ENCODE data around the gene RPEL1.
"Not testable (repeated sequence)": the region's sequence is repeated elsewhere in the genome, so short reads cannot be mapped to it uniquely, and the experiment has no call there.

RPEL1 gene

GRCh38 chr10:103245587-103245986 lies at the start of gene RPEL1:
TSS of gene RPEL1 (plus strand) at chr10:103245887. CDS start at chr10:103245997, 110 bp downstream.
- H3K36me3 ChIP-seq (ENCODE audit: control insufficient read depth, insufficient read depth, low read length); H3K27me3 ChIP-seq (ENCODE audit: control insufficient read depth, insufficient read depth, low read length); DNase-seq (ENCODE audit: low read depth, low spot score); H3K27ac ChIP-seq (ENCODE audit: low read length); H3K4me3 ChIP-seq (ENCODE audit: low read length); H3K4me1 ChIP-seq (ENCODE audit: control insufficient read depth, insufficient read depth, low read length); H3K9me3 ChIP-seq (ENCODE audit: control insufficient read depth, insufficient read depth, low read length): not testable (repeated sequence)
- no CpG with 5 or more reads among the region's 7 CpGs for WGBS (ENCODE audit: insufficient coverage, insufficient read length)

GRCh38 chr10:103196516-103196915 lies 49.2 kb upstream of the RPEL1 start:
- DNase-seq (ENCODE audit: low read depth, low spot score), result no peak
- no peak overlapping the region for H3K27ac ChIP-seq (ENCODE audit: low read length)
- H3K36me3 ChIP-seq (ENCODE audit: control insufficient read depth, insufficient read depth, low read length), result no peaks in the 10 kb centered on the region
- H3K9me3 ChIP-seq (ENCODE audit: control insufficient read depth, insufficient read depth, low read length), result no peaks in the 10 kb centered on the region
- no CpG with 5 or more reads among the region's 2 CpGs for WGBS (ENCODE audit: insufficient coverage, insufficient read length)
- no peaks in the 10 kb centered on the region for H3K27me3 ChIP-seq (ENCODE audit: control insufficient read depth, insufficient read depth, low read length)
- H3K4me1 ChIP-seq (ENCODE audit: control insufficient read depth, insufficient read depth, low read length), result peaks cover 5% of the 10 kb centered on the region; the same call in 1 of the 2 replicates
- H3K4me3 ChIP-seq (ENCODE audit: low read length), result no peak overlapping the region

GRCh38 chr10:103197174-103197573 lies 48.5 kb upstream of the RPEL1 start:
- no peaks in the 10 kb centered on the region for H3K27me3 ChIP-seq (ENCODE audit: control insufficient read depth, insufficient read depth, low read length)
- no peak for DNase-seq (ENCODE audit: low read depth, low spot score)
- no peaks in the 10 kb centered on the region for H3K9me3 ChIP-seq (ENCODE audit: control insufficient read depth, insufficient read depth, low read length)
- H3K4me1 ChIP-seq (ENCODE audit: control insufficient read depth, insufficient read depth, low read length), result peaks cover 5% of the 10 kb centered on the region; the same call in 1 of the 2 replicates
- WGBS (ENCODE audit: insufficient coverage, insufficient read length), result no CpG with 5 or more reads among the region's 3 CpGs
- no peak overlapping the region for H3K4me3 ChIP-seq (ENCODE audit: low read length)
- no peaks in the 10 kb centered on the region for H3K36me3 ChIP-seq (ENCODE audit: control insufficient read depth, insufficient read depth, low read length)
- no peak overlapping the region for H3K27ac ChIP-seq (ENCODE audit: low read length)

GRCh38 chr10:103197903-103198302 lies 47.8 kb upstream of the RPEL1 start:
- no peak overlapping the region for H3K27ac ChIP-seq (ENCODE audit: low read length)
- DNase-seq (ENCODE audit: low read depth, low spot score), result no peak
- no peaks in the 10 kb centered on the region for H3K36me3 ChIP-seq (ENCODE audit: control insufficient read depth, insufficient read depth, low read length)
- WGBS (ENCODE audit: insufficient coverage, insufficient read length), result no CpG with 5 or more reads among the region's 2 CpGs
- H3K27me3 ChIP-seq (ENCODE audit: control insufficient read depth, insufficient read depth, low read length), result no peaks in the 10 kb centered on the region
- H3K4me1 ChIP-seq (ENCODE audit: control insufficient read depth, insufficient read depth, low read length), result peaks cover 5% of the 10 kb centered on the region; the same call in 1 of the 2 replicates
- no peak overlapping the region for H3K4me3 ChIP-seq (ENCODE audit: low read length)
- H3K9me3 ChIP-seq (ENCODE audit: control insufficient read depth, insufficient read depth, low read length), result no peaks in the 10 kb centered on the region

- H3K4me1 ChIP-seq (ENCODE audit: control insufficient read depth, insufficient read depth, low read length), result peaks cover 5% of the 10 kb centered on the region; the same call in 1 of the 2 replicates
- no peak overlapping the region for H3K27ac ChIP-seq (ENCODE audit: low read length)
- H3K4me3 ChIP-seq (ENCODE audit: low read length), result no peak overlapping the region
- no CpG with 5 or more reads among the region's 8 CpGs for WGBS (ENCODE audit: insufficient coverage, insufficient read length)
- H3K27me3 ChIP-seq (ENCODE audit: control insufficient read depth, insufficient read depth, low read length), result no peaks in the 10 kb centered on the region
- H3K9me3 ChIP-seq (ENCODE audit: control insufficient read depth, insufficient read depth, low read length), result no peaks in the 10 kb centered on the region
- no peaks in the 10 kb centered on the region for H3K36me3 ChIP-seq (ENCODE audit: control insufficient read depth, insufficient read depth, low read length)
- no peak for DNase-seq (ENCODE audit: low read depth, low spot score)
Observed at GRCh38 chr10:103198648-103199047, 47.0 kb upstream of the RPEL1 start.

- H3K4me1 ChIP-seq (ENCODE audit: control insufficient read depth, insufficient read depth, low read length), result 0 out of 2 replicates have a peak, but pooled peaks cover 2% of the 10 kb centered on the region
- no peaks in the 10 kb centered on the region for H3K27me3 ChIP-seq (ENCODE audit: control insufficient read depth, insufficient read depth, low read length)
- H3K36me3 ChIP-seq (ENCODE audit: control insufficient read depth, insufficient read depth, low read length), result no peaks in the 10 kb centered on the region
- H3K9me3 ChIP-seq (ENCODE audit: control insufficient read depth, insufficient read depth, low read length), result no peaks in the 10 kb centered on the region
- no peak overlapping the region for H3K27ac ChIP-seq (ENCODE audit: low read length)
- DNase-seq (ENCODE audit: low read depth, low spot score), result no peak
- H3K4me3 ChIP-seq (ENCODE audit: low read length), result no peak overlapping the region
- no CpG with 5 or more reads among the region's 1 CpG for WGBS (ENCODE audit: insufficient coverage, insufficient read length)
Observed at GRCh38 chr10:103199488-103199887, 46.2 kb upstream of the RPEL1 start.

- H3K9me3 ChIP-seq (ENCODE audit: control insufficient read depth, insufficient read depth, low read length), result no peaks in the 10 kb centered on the region
- H3K27me3 ChIP-seq (ENCODE audit: control insufficient read depth, insufficient read depth, low read length), result no peaks in the 10 kb centered on the region
- H3K36me3 ChIP-seq (ENCODE audit: control insufficient read depth, insufficient read depth, low read length), result no peaks in the 10 kb centered on the region
- H3K4me1 ChIP-seq (ENCODE audit: control insufficient read depth, insufficient read depth, low read length), result peaks cover 5% of the 10 kb centered on the region; the same call in 1 of the 2 replicates
- no peak overlapping the region for H3K4me3 ChIP-seq (ENCODE audit: low read length)
- WGBS (ENCODE audit: insufficient coverage, insufficient read length), result no CpG with 5 or more reads among the region's 7 CpGs
- H3K27ac ChIP-seq (ENCODE audit: low read length), result no peak overlapping the region
- DNase-seq (ENCODE audit: low read depth, low spot score), result no peak
Observed at GRCh38 chr10:103202319-103202718, 43.4 kb upstream of the RPEL1 start.

- peaks cover 5% of the 10 kb centered on the region; the same call in 1 of the 2 replicates for H3K4me1 ChIP-seq (ENCODE audit: control insufficient read depth, insufficient read depth, low read length)
- H3K36me3 ChIP-seq (ENCODE audit: control insufficient read depth, insufficient read depth, low read length), result no peaks in the 10 kb centered on the region
- H3K4me3 ChIP-seq (ENCODE audit: low read length), result no peak overlapping the region
- DNase-seq (ENCODE audit: low read depth, low spot score), result no peak
- no peak overlapping the region for H3K27ac ChIP-seq (ENCODE audit: low read length)
- H3K9me3 ChIP-seq (ENCODE audit: control insufficient read depth, insufficient read depth, low read length), result no peaks in the 10 kb centered on the region
- no CpG with 5 or more reads among the region's 3 CpGs for WGBS (ENCODE audit: insufficient coverage, insufficient read length)
- no peaks in the 10 kb centered on the region for H3K27me3 ChIP-seq (ENCODE audit: control insufficient read depth, insufficient read depth, low read length)
Observed at GRCh38 chr10:103203466-103203865, 42.2 kb upstream of the RPEL1 start.

GRCh38 chr10:103204353-103205255 lies 41.1 kb upstream of the RPEL1 start:
- DNase-seq (ENCODE audit: low read depth, low spot score), result peak; percentile 96
- Histone ChIP-seq H3K4me3 (ENCODE audit: low read length) (no peak overlapping the region), H3K27ac (ENCODE audit: low read length) (peak overlapping the region; percentile 49), H3K9me3 (ENCODE audit: control insufficient read depth, insufficient read depth, low read length) (no peaks in the 10 kb centered on the region), H3K27me3 (ENCODE audit: control insufficient read depth, insufficient read depth, low read length) (no peaks in the 10 kb centered on the region), H3K36me3 (ENCODE audit: control insufficient read depth, insufficient read depth, low read length) (no peaks in the 10 kb centered on the region), H3K4me1 (ENCODE audit: control insufficient read depth, insufficient read depth, low read length) (peaks cover 5% of the 10 kb centered on the region; the same call in 1 of the 2 replicates)
- WGBS (ENCODE audit: insufficient coverage, insufficient read length), result no CpG with 5 or more reads among the region's 8 CpGs

GRCh38 chr10:103205401-103205800 lies 40.3 kb upstream of the RPEL1 start:
- not testable (repeated sequence) for H3K27ac ChIP-seq (ENCODE audit: low read length); H3K9me3 ChIP-seq (ENCODE audit: control insufficient read depth, insufficient read depth, low read length); H3K4me3 ChIP-seq (ENCODE audit: low read length); H3K4me1 ChIP-seq (ENCODE audit: control insufficient read depth, insufficient read depth, low read length); DNase-seq (ENCODE audit: low read depth, low spot score); H3K27me3 ChIP-seq (ENCODE audit: control insufficient read depth, insufficient read depth, low read length); H3K36me3 ChIP-seq (ENCODE audit: control insufficient read depth, insufficient read depth, low read length)
- no CpG with 5 or more reads among the region's 4 CpGs for WGBS (ENCODE audit: insufficient coverage, insufficient read length)

All from iPS DF 6.9 (cell line).